Body of pancreas (tissue), 4 donors: ENCODE data around the gene TUT1. TPM values are rescaled to one million over a fixed set of nuclear protein-coding genes. Genes with fewer than 3 reads are reported as not detected.

Experiments
- ATAC-seq: fragments of 150-250 bp; one replicate; pipeline ENCODE4 v1.9.1; 2016
- DNase-seq, 4 donors: peaks; one replicate each; pipeline ENCODE4 v3.0.0-alpha.2; 2019
- H3K27ac ChIP-seq, 4 donors: fragments of 200-600 bp; sonication (generic); 1 replicate in 3 of 4; 2 replicates in 1 of 4; pipeline versions ENCODE4 v1.5.1 to v1.6.1; 2016 to 2019; ENCODE audit warnings: mild to moderate bottlenecking in 1 of 4, mixed read lengths in 1 of 4, moderate library complexity in 1 of 4
- H3K27me3 ChIP-seq, 2 donors: fragments of 200-600 bp; sonication (generic); one replicate each; pipeline ENCODE4 v1.6.0; 2016; ENCODE audit warnings: mild to moderate bottlenecking in 1 of 2
- H3K36me3 ChIP-seq, 2 donors: fragments of 200-600 bp; sonication (generic); replicated peaks in 1 of 2; 2 replicates each; pipeline ENCODE4 v1.5.1; 2016; ENCODE audit warnings: low read depth in 2 of 2; ENCODE audit not compliant: insufficient read depth in 1 of 2
- H3K4me1 ChIP-seq: fragments of 200-600 bp; sonication (generic); one replicate; pipeline ENCODE4 v1.6.0; 2016
- H3K4me3 ChIP-seq, 2 donors: fragments of 200-600 bp; sonication (generic); 1 replicate in 1 of 2; 2 replicates in 1 of 2; pipeline ENCODE4 v1.5.1; 2016 to 2019
- H3K9me3 ChIP-seq, 3 donors: fragments of 200-600 bp; sonication (generic); 1 replicate in 2 of 3; 2 replicates in 1 of 3; pipeline ENCODE4 v1.5.1; 2016
- POLR2A ChIP-seq, 3 donors: fragments of 450-650 bp; IDR thresholded peaks; one replicate each; pipeline ENCODE4 v1.6.1; 2016; ENCODE audit warnings: antibody characterized with exemption in 3 of 3, mild to moderate bottlenecking in 2 of 3
- WGBS, 2 donors: methylation state at CpG; one replicate each; pipeline ENCODE4 v1.1.5; 2017; 5-methylcytosine and 5-hydroxymethylcytosine counted together
- intact Hi-C: fragments of 100-400 bp; cut with DNase I; formaldehyde crosslinking; loops from one replicate; pipeline ENCODE4 v1.15.1; 2023
- total RNA-seq, 2 donors: library from RNA; depleted of rRNA; stranded (reverse); fragments of >200 nt; gene quantifications; one replicate each; pipeline ENCODE4 v1.1.0, GENCODE V29; 2016
- TF ChIP-seq, protein P1 (sequence below), 7 experiments: fragments of 450-650 bp in 4 of 7; fragments of 200-600 bp in 3 of 7; sonication (generic) in 3 of 7; IDR thresholded peaks; one replicate each; pipeline ENCODE4 v1.5.1; 2016 to 2019; ENCODE audit warnings: antibody characterized with exemption in 7 of 7

The TUT1 gene
- total RNA-seq, 2 donors from 2014 or later, result 10.1 to 11.2 TPM

DNA sequence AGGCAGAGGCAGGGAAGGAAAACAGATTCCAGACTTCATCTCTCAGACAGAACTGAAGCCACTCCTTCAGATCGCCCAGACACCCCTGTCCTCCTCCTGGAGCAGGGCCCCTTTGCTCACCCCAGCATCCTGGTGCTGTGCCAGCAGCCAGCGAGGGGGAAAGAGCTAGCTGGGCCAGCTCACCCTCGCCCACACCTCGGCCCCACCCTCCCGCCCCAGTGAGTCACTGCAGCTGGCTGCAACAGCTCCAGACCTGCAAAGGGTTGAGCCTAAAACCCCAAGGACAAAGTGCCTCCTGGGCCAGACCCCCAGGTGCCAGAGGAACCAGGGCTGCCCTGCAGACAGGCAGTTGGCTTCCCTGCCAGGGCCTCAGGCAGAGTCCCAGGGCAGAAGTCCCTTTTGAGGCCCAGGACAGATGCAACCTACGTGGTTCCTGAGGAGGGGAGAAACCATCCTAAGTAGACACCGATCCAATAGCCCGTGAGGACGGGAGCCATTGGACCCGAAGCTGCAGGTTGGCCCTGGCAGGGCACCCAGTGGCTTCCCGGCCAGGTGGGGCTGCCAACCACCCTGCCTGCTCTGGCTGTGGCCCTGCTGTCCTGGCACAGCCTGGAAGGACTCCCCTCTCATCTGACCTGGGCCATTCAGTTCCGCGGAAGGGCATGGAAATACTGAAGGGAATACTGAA, 51.9 kb downstream of the TUT1 start:
- peaks cover 0 to 4% of the 10 kb centered on the region in 2 donors for H3K36me3 ChIP-seq
- H3K4me1 ChIP-seq, result peaks cover 52% of the 10 kb centered on the region
- WGBS, 2 donors, result 40 to 45% methylated on average over 7 to 13 of the region's 13 CpGs
- peak overlapping the region in 3 of 4 donors; percentile 28 to 47 (median 43) for H3K27ac ChIP-seq
- no peak for ATAC-seq
- intact Hi-C loops, result no loop called here
- no peak for TF ChIP-seq POLR2A (IDR thresholded peaks at IDR 0.05)
- TF ChIP-seq, protein P1, sequence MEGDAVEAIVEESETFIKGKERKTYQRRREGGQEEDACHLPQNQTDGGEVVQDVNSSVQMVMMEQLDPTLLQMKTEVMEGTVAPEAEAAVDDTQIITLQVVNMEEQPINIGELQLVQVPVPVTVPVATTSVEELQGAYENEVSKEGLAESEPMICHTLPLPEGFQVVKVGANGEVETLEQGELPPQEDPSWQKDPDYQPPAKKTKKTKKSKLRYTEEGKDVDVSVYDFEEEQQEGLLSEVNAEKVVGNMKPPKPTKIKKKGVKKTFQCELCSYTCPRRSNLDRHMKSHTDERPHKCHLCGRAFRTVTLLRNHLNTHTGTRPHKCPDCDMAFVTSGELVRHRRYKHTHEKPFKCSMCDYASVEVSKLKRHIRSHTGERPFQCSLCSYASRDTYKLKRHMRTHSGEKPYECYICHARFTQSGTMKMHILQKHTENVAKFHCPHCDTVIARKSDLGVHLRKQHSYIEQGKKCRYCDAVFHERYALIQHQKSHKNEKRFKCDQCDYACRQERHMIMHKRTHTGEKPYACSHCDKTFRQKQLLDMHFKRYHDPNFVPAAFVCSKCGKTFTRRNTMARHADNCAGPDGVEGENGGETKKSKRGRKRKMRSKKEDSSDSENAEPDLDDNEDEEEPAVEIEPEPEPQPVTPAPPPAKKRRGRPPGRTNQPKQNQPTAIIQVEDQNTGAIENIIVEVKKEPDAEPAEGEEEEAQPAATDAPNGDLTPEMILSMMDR (IDR thresholded peaks at IDR 0.05), result no peak
- peak in 3 of 4 donors; percentile 37 to 71 (median 49) for DNase-seq
- H3K9me3 ChIP-seq, result no peaks in the 10 kb centered on the region
- no peak overlapping the region for H3K4me3 ChIP-seq
- H3K27me3 ChIP-seq, result no peaks in the 10 kb centered on the region

DNA sequence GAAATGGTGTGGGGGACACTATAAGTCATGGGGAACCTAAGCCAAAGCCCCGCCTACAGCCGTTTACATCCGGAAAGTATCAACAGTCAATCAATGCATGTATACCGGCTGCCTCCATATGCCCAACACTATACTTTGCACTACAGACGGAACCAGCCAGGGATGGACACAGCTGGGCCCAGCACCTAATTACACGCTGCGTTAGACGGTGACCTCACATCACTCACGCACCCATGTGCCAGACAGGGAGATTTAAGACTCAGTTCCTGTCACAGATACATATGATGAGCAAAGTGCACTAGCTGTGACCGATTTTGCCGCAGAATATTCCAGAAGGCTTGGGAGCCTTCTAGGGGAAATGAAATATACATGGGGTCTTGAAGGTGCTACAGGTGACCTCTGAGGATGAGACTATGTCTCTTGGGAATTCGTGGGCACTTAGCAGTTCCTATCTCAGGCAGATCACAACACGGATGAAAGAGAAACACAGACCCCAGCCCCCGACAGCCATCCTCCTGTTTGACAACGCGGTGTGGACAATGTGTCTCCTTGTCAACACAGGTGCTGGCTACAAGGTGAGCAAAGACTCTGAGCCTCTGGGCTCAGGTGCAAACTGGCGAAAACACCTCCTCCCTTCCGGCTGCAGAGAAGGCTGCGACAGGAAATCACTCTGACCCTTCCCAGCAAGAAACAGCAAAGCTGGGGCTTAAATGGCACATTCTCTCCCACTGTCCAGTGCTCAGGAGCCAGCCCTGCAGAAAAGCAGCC, 52.7 kb downstream of the TUT1 start:
- WGBS, 2 donors, result 76 to 83% methylated on average over 12 to 19 of the region's 19 CpGs
- Histone ChIP-seq H3K27me3 (no peaks in the 10 kb centered on the region), H3K4me1 (peaks cover 45% of the 10 kb centered on the region), H3K27ac (peak overlapping the region in 2 of 4 donors; percentile 21 to 23), H3K4me3 (no peak overlapping the region), H3K9me3 (no peaks in the 10 kb centered on the region), H3K36me3 (peaks cover 4% of the 10 kb centered on the region in 2 donors)
- intact Hi-C loops, result no loop called here
- TF ChIP-seq, protein P1 (IDR thresholded peaks at IDR 0.05), result no peak
- no peak for TF ChIP-seq POLR2A (IDR thresholded peaks at IDR 0.05)
- no peak for ATAC-seq
- no peak for DNase-seq

DNA sequence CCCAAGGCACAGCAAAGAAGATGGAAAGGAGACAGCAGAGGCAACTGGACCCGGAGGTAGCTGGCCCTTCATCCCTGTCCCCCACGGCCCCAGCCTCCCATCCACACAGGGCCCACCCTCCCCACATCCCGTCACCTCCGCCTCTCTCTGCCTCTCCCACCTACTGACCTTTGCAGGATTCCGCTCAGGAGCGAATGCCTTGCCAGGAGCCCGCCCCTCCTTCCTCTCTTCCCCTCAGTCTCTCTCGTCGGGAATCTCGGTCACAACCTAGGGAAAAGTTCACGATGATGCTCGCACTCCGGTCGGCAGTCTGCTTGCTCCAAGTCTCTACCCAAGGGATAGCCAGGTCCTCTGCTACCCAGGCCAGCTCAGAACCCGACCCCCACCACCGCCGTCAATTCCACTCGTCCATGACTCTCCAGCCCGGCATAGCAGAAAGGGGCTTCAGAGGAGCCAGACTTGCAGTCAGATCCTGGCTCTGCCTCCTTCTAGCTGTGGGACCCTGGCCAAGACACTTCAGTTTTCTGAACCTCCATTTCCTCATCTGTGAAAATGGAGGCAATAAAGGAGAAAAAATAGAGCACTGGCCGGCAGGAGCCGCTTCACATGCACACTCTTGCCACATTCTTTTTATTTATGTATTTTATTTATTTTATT, 54.9 kb downstream of the TUT1 start:
- H3K27me3 ChIP-seq, result no peaks in the 10 kb centered on the region
- 51 to 66% methylated on average over 20 to 21 of the region's 21 CpGs for whole genome bisulfite sequencing, 2 donors
- peaks cover 4 to 9% of the 10 kb centered on the region in 2 donors for H3K36me3 ChIP-seq
- no peak overlapping the region for H3K4me3 ChIP-seq
- TF ChIP-seq, protein P1 (IDR thresholded peaks at IDR 0.05), result no peak
- no peak for TF ChIP-seq POLR2A (IDR thresholded peaks at IDR 0.05)
- intact Hi-C loops, result no loop called here
- H3K27ac ChIP-seq, result no peak overlapping the region
- H3K4me1 ChIP-seq, result peaks cover 23% of the 10 kb centered on the region
- no peaks in the 10 kb centered on the region for H3K9me3 ChIP-seq
- DNase-seq (no peak), ATAC-seq (no peak)

DNA sequence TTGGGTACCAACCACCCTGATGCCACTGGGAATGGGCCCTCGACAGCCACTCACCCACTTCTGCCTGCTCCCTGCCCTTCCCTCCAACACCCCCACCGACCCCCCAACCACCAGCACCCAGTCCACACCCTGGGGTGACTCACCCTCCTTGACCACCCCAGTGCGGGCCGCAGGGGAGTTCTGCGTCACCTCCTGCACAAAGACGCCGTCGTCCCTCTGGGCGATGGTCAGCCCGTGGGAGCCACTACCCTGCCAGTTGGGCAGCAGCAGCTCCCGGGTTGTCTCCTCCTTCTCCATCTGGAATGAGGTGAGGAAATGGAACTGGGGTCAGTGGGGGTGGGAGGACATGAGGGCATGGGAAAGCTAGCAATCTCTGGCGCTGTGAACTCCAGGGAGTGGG, 55.5 kb downstream of the TUT1 start:
- no peak overlapping the region for H3K27ac ChIP-seq
- WGBS, 2 donors, result 77 to 83% methylated on average over 1 to 12 of the region's 12 CpGs
- H3K27me3 ChIP-seq, result no peaks in the 10 kb centered on the region
- no peak for DNase-seq
- no peak for TF ChIP-seq POLR2A (IDR thresholded peaks at IDR 0.05)
- TF ChIP-seq, protein P1 (IDR thresholded peaks at IDR 0.05), result no peak
- ATAC-seq, result no peak
- no peak overlapping the region for H3K4me3 ChIP-seq
- intact Hi-C loops, result no loop called here
- peaks cover 19% of the 10 kb centered on the region for H3K4me1 ChIP-seq
- no peaks in the 10 kb centered on the region for H3K9me3 ChIP-seq
- H3K36me3 ChIP-seq, result peaks cover 4 to 9% of the 10 kb centered on the region in 2 donors
